GM21619 (cell line): ENCODE measurements around the gene DDN.

Source experiments
- ATAC-seq: cut with Tn5 transposase; IDR thresholded peaks from one replicate; pipeline ENCODE4 v1.9.1; 2021; ENCODE audit not compliant: unreplicated experiment

Gene DDN

DNA sequence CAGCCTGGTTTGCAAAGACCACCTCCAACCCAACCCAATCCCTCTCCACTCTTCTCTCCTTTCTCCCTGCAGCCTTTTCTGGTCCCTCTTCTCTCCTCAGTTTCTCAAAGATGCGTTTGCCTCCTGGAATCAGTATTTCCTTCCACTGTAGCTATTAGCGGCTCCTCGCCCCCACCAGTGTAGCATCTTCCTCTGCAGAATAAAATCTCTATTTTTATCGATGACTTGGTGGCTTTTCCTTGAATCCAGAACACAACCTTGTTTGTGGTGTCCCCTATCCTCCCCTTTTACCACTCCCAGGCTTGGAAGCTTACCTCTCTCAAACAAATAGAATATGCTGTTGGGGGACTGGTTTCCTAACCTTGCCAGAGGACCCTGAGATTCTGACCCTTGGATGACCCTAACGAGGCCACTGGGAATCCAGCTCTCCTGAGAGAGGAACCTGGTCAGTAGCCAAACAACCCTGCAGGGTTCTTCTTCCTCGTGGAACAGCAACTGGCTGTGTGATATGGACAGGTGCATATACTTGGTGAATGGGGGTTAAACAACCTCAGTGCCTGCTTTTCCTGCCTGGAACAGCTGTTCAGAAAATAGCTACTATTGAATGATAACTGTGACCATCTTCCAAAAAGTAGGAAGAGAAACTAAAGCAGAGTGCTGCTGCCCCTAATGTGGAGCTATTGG is 16.6 kb downstream of the DDN start:
- no peak for ATAC-seq

DNA sequence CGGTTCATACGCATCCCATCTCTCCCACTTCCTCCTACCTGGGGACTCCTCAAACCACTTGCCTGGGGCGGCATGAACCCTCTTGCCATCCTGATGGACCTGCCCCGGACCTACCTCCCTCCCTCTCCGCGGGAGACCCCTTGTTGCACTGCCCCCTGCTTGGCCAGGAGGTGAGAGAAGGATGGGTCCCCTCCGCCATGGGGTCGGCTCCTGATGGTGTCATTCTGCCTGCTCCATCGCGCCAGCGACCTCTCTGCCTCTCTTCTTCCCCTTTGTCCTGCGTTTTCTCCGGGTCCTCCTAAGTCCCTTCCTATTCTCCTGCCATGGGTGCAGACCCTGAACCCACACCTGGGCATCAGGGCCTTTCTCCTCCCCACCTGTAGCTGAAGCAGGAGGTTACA is 17.4 kb downstream of the DDN start:
- ATAC-seq = no peak

DNA sequence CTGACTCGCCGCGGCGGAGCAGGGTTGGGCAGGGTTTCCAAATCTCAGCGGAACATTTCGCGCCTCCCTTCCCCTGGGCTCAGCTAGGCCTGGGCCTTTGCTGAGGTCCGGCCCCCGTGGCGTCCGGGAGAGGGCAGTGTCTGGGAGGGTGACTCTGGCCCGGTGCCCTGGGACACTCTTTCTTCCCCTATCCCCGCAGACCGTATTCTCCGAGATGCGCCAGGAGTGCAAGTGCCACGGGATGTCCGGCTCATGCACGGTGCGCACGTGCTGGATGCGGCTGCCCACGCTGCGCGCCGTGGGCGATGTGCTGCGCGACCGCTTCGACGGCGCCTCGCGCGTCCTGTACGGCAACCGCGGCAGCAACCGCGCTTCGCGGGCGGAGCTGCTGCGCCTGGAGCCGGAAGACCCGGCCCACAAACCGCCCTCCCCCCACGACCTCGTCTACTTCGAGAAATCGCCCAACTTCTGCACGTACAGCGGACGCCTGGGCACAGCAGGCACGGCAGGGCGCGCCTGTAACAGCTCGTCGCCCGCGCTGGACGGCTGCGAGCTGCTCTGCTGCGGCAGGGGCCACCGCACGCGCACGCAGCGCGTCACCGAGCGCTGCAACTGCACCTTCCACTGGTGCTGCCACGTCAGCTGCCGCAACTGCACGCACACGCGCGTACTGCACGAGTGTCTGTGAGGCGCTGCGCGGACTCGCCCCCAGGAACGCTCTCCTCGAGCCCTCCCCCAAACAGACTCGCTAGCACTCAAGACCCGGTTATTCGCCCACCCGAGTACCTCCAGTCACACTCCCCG is 18.0 kb downstream of the DDN start:
- no peak for ATAC-seq

DNA sequence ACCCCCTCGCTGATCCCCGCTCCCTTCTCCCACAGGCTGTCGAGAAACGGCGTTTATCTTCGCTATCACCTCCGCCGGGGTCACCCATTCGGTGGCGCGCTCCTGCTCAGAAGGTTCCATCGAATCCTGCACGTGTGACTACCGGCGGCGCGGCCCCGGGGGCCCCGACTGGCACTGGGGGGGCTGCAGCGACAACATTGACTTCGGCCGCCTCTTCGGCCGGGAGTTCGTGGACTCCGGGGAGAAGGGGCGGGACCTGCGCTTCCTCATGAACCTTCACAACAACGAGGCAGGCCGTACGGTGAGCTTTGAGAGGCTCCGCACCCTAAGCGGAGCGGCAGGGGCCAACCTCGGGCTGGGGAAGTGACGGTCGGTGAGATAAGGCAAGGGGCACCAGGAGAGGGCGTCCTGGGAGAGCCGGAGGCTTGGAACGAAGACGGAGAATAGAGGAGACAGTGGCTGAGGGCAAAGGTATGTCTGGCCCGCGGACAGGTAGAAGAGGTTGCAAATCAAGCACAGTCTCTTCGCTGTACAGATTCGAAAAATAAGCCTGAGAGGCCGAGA is 18.7 kb downstream of the DDN start:
- no peak for ATAC-seq

DNA sequence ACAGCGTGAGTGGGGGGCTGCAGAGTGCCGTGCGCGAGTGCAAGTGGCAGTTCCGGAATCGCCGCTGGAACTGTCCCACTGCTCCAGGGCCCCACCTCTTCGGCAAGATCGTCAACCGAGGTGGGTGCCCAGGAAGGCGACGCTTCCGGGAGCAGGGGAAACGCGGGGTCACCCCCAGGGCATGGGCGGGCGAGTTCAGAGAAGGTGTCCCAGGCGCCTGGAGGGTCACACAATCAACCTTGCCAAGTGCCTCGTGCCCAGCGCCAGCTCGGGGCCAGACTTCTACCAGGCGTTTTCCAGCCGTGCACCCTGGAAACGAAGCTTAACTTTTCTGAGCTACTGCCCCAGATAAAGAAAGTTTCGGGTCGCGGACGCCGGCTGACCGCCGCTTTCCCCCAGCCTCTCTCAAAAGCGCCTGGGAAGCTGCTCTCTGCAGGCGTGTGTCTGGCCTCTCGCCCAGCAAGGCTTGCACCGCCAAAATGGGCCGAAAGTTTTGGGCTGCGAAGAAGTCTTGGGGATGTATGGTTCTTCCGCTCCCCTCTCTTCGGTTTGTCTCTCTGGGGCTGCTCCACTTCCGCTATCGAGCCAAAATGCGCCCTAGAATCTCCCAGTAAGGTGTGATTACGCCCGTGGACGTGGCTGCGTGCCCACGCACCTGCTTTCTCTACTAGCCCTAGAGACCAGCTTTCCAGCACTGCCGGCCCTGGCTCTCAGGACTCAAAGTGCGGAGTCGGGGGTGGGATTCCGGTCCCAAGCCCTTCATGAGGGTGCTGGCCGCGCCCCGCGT is 19.4 kb downstream of the DDN start:
- no peak for ATAC-seq

DNA sequence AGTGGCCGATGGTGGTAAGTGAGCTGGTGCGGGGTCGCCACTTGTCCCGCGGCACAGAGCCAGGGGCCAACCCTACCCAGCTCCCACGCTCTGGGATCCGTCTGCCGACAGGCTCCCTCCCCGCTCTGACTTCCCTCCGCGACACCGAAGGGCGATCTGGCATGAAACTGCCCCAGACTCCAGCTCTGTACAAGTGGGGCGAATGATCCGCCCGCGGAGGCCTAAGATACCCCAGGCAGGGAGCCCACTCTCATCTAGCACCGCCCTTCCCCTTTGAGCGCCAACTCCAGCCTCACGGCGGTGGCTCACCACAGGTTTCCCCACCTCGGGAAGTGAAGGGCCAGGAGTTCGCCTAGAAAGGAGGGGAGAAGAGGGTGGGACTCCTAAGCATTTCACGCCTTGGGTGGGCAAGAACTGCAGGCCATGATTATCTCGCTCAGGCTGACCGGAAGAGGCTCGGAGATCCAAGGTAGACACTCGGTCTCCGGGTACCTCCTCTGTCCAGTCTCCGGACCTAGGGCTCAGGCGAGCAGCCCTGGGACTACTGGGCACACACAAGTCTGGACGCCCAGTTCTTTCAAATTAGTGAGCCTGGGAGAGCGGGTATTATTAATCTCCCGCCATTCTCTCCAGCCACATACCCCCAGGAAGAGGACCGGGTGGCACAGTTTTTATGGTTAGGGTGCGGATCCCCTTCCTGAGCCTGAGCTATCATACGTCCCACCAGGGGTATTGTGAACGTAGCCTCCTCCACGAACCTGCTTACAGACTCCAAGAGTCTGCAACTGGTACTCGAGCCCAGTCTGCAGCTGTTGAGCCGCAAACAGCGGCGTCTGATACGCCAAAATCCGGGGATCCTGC is 20.2 kb downstream of the DDN start:
- no peak for ATAC-seq

DNA sequence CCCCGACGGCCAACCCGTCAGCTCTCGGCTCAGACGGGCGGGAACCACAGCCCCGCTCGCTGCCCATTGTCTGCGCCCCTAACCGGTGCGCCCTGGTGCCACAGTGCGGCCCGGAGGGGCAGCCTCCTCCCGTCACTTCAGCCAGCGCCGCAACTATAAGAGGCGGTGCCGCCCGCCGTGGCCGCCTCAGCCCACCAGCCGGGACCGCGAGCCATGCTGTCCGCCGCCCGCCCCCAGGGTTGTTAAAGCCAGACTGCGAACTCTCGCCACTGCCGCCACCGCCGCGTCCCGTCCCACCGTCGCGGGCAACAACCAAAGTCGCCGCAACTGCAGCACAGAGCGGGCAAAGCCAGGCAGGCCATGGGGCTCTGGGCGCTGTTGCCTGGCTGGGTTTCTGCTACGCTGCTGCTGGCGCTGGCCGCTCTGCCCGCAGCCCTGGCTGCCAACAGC is 20.9 kb downstream of the DDN start, which contains the start of gene WNT1:
Gene WNT1, plus strand, starts transcription at position 32 of the 450 bp plus-strand sequence. Its CDS starts 329 bp downstream, at position 361.
- no peak for ATAC-seq

DNA sequence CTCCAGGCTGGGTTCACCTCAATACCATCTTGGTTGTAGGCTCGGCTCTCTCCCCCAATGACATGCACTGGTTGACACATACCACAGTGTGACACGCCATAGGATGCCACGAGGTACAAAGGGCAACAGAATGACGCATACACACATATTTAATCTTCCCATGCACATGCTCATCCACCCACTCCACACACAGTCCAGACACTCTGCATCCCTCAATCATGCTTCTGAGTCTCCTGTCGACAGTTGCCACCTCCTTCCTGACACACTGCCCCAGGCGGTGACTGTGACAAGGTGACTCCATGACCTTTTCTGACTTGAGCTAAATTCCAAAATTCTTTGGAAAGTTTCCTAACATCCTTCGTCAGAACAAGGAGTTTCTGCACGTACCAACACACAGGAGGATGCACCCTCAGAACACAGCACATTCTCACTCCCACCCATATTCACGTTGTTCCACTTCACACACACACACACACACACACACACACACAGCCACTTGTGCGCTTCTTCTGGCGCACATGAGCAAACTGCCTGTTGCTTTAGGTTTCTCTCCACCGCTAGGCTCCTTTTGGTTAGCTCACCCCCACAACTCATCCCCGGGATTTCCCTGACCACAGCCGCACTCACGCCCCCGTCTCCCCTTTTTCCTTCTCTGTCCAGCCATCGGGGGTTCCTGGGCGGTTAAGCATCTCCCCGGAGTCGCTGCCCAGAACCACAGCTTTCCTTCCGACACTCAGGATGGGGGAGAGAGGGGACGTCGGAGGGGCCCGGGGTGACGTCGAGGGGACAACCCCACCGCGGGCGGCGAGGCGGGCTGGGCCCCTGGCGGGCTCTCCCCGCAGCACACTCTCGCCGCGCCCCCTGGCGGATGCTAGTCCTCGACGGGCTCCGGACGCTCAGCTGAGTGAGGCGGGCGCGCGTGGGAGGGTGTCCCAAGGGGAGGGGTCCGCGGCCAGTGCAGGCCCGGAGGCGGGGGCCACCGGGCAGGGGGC is 21.6 kb downstream of the DDN start:
- ATAC-seq = peak; percentile 44

DNA sequence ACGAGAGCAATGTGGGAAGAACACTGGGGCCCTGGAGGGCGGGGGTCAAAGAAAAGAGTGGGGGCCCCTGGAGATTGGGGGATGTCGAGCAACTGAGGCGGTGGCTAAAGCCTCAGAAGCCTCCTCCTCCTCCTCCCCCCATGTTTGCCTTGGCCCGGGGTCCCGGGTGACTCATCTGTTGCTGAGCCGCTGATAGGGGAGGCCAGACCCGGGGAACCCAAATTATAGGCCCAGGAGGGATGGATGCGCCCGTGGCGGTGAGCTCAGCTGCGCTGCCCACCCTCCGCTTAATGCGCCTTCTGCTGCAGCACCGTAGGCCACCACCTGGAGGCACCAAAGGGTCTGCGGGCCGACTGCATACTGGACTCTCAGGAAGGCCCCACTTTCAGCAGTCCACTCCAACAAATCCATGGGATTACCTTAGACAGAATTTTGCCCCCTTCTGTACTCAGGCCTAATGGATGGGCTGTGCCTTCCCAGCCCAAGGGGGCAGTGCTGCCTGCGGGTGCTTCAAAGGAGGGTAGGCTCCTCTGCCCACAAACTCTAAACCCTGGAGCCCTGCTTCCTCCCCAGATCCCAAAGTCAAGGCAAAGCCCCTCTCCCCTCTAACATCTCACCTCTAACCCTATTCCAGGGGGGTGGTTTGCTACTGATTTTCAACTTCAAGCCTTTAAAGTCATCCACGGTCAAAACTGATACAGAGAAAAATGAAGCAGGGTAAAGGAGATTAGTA is 25.1 kb downstream of the DDN start:
- no peak for ATAC-seq

DNA sequence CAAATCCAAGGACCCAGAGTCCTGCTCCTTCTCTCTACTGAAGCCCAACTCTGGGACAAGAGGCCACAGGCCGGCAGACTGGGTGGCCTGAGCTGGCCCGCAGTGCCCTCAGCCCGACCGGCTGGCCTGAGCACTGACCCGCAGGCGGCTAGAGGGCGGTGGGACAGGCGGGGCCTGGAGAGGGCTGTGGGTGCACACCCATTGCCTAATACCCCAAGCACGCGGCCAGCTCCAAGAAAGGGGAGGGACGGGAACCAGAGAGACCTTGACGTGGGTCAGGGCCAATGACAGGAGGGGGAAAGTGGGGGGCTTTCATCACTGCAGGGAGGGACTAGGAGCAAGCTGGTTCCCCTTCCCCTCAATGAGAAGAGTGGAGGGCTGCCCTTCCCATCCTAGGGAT is 25.6 kb downstream of the DDN start:
- no peak for ATAC-seq

DNA sequence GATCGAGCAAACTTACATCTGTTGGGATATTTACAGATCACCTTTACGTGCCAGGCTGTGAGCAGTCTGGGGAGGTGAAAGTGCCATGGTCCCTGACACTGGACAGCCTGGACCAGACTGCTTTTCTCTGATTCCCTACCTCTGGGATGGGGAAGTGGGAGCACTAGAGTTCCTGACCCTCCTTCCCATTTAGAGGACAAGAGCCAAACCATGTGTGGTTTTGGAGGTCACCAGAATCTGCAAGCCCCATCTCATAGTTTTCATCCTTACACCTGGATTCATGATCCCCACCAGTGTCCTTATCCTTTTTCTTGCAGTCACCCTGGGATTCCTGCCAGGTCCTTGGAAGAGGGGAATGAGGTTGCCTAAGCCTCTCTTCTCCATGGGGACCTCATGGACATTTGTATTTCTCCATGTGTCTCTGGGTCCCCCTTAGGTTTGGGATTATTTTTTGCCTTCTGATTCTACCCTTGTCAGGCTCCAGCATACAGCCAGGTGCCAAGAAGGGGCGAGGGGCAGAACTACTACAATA is 26.2 kb downstream of the DDN start:
- no peak for ATAC-seq

DNA sequence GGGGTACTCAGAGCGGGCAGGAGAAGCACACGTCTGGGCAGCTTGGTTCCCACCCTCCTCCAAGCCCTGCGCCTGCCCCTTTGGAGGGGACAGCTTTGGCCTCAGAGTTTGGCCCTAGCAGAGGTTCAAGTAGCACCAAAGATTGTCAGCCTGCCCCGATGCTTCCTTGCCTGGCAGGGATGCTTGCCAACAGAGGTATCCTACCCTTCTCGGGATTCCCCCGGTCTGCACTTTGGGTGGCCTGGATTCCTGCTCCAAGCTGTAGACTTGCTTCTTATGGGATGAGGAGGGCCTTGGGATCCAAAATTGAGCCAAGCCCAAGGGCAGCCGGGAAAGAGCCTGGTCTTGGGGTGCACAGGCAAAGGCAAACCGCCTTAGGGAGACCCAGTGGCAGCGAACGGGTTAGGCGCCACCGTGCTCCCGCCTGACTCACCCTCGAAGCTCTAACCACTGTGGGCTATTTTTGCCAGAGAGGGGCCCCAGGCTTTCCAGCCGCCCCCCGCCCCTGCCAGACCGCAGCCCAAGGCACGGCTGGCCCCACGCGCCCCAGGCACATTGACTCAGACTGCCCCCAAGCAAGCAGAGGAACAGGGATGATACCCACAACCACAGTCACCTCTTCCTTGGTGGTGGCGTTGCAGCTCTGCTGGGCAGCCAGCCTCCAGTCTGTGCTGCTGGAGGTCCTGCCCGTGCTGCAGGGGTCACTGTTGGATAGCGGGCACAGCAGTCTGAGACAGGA is 26.8 kb downstream of the DDN start:
- ATAC-seq = no peak

DNA sequence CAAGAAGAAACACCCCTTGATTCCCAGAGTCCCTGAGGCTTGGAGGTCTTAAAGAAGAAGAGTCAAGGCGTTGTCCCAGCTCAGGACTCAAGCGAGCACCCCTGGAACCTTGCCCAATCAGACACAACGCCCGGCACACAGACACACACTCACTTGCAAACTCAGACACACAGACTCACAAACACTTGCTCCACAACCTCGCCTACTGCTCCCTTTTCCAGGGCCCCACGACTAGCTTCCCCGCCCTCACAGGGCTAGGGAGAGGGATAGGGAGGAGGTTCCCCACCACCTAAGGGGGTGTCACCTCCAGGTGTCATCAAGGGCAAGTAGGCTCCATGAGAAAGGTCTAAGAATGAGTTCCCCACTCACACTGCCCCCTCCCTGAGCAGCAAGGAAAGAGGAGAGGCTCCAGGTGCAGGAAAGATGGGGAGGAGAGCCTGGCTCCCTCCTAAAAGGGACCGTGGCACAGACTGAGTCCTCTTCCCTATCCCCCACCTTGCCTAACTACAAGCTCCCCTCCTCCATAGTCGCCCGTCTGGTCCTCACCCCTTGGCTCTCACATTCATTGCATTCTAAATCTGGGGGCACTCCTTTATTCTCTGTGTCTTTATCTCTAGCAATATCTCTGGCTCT is 28.4 kb downstream of the DDN start:
- ATAC-seq = no peak

DNA sequence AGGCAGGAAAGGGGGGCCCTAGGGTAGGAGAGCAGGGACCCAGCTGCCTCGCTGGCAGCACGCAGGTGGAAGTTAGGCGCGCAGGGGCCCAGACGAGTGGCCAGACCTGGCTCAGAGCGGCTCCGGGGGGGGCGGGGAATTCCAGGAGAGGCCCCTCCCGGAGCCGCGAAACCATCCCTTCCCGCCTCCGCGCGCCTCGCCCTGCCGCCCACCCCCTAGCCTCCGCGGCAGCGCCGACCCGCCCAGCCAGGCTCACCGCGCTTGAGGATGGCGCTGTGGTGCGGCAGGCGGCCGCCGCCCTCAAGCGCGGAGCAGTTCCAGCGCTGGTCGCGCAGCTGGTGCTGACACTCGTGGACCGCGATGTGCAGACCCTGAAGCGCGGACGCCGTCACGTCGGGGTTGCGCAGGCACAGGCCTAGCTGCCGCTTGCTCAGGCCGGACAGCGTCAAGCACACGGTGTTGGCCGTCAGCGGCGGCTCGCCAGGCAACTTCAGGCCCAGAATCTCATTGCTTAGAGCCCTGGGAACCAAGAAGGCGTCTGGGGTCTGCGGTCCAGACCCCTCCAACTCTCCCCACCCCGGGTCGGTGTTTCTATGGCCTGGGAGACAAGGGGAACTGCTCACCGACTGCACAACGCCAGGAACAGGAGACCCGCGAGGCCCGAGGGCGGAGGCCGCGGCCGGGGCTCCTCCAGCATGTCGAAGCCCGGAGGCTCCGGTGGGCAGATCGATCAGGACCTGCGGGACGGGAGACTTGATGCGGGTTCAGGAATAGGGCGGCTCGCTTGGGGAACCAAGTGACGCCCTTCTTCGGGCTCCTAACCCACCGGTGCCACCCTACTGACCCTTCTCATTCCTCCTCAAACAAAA is 29.1 kb downstream of the DDN start:
- ATAC-seq = no peak

DNA sequence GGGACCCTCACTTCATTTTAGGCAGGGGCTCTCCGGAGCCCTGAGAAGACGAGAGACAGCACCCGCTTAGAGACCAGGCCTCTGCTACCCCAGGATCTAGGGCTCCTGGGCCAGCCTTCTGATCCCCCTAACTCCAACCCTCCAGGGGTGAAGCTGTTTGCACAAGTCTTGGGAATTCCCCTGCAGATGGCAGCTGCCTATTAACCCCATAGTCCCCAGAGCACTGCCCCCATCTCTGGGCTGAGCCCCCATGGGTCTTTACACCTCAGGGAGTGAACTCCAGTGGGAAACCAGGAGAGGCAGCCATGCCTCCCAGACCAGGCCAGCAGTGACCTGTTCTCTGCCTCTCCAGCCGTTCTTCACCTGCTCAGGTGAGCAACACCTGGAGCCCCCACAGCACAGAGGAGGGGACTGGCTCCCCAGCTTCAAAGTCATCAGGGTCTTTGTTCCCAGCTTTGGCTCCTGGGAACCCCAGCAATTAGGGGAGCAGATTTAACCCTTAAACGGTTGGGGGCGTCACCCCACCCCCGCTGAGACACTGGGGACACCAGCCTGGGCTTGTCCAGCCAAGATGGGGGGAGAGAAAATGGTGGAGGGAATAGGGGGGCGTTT is 29.9 kb downstream of the DDN start:
- no peak for ATAC-seq

DNA sequence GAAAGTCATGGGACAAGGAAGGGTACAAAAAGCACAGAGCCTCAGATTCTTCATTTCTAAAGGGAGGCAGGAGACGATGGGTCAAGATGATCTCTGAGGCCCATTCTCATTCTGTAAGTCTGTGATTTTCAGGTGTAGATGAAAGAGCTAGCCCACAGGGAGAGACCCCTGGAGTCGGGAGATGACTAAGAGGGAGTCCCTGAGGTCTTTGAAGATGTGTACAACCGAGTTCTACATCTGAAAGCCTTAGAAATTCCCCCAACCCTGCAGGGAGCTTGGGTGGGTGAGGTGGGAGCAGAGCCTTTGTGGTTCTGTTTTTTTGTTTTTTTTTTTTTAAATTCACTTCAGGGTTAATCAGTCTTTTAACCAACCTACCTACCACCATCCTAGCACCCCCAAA is 30.7 kb downstream of the DDN start:
- ATAC-seq = no peak
